Liver (tissue), 9 donors: ENCODE data around the gene DSCAML1. TPM values are rescaled to one million over a fixed set of nuclear protein-coding genes. Genes with fewer than 3 reads are reported as not detected.

Experiments
- DNase-seq: peaks from one replicate; pipeline ENCODE4 v3.0.0-alpha.2; 2017; ENCODE audit warnings: low spot score
- H3K27ac ChIP-seq, 2 donors: one replicate each; pipeline ENCODE4 v1.7.0; 2013; ENCODE audit warnings: inconsistent platforms in 2 of 2, low read length in 2 of 2, control low read depth in 1 of 2, low read depth in 1 of 2, mild to moderate bottlenecking in 1 of 2
- H3K27me3 ChIP-seq, 4 donors: one replicate each; pipeline versions ENCODE4 v1.6.1 to v1.7.0; 2013; ENCODE audit warnings: low read length in 3 of 4, inconsistent platforms in 1 of 4, mild to moderate bottlenecking in 1 of 4, moderate library complexity in 1 of 4; ENCODE audit not compliant: control insufficient read depth in 4 of 4, insufficient read depth in 4 of 4
- H3K36me3 ChIP-seq, 4 donors: one replicate each; pipeline versions ENCODE4 v1.6.1 to v1.7.0; 2013; ENCODE audit warnings: low read length in 3 of 4, mild to moderate bottlenecking in 3 of 4, low read depth in 1 of 4, moderate library complexity in 1 of 4; ENCODE audit not compliant: control insufficient read depth in 4 of 4, insufficient read depth in 3 of 4
- H3K4me1 ChIP-seq, 4 donors: one replicate each; pipeline versions ENCODE4 v1.6.1 to v1.7.0; 2013; ENCODE audit warnings: low read length in 3 of 4, mild to moderate bottlenecking in 3 of 4, moderate library complexity in 1 of 4; ENCODE audit not compliant: control insufficient read depth in 4 of 4, insufficient read depth in 4 of 4
- H3K4me3 ChIP-seq, 3 donors: one replicate each; pipeline versions ENCODE4 v1.6.1 to v1.7.0; 2013; ENCODE audit warnings: low read length in 3 of 3, control low read depth in 1 of 3, low read depth in 1 of 3, mild to moderate bottlenecking in 1 of 3
- H3K9ac ChIP-seq, 2 donors: one replicate each; pipeline ENCODE4 v1.7.0; 2013; ENCODE audit warnings: low read length in 2 of 2, mild to moderate bottlenecking in 2 of 2, moderate library complexity in 2 of 2, control low read depth in 1 of 2, low read depth in 1 of 2
- H3K9me3 ChIP-seq, 4 donors: one replicate each; pipeline versions ENCODE4 v1.6.1 to v1.7.0; 2013; ENCODE audit warnings: low read length in 3 of 4; ENCODE audit not compliant: control insufficient read depth in 4 of 4
- EGR1 ChIP-seq, 2 donors: IDR thresholded peaks; 2 replicates each; pipeline ENCODE4 v1.6.1; 2016 to 2018; ENCODE audit warnings: antibody characterized with exemption in 2 of 2, low read depth in 2 of 2
- FOXA2 ChIP-seq: IDR thresholded peaks from 2 replicates; pipeline ENCODE4 v1.6.1; 2016; ENCODE audit warnings: antibody characterized with exemption
- GABPA ChIP-seq, 2 donors: IDR thresholded peaks in 1 of 2; conservative IDR thresholded peaks in 1 of 2; 2 replicates each; pipeline ENCODE4 v1.6.1; 2016; ENCODE audit warnings: antibody characterized with exemption in 2 of 2, mild to moderate bottlenecking in 1 of 2, moderate library complexity in 1 of 2
- HNF4A ChIP-seq, 2 donors: conservative IDR thresholded peaks; 2 replicates each; pipeline ENCODE4 v1.6.1; 2016; ENCODE audit warnings: antibody characterized with exemption in 2 of 2, mild to moderate bottlenecking in 2 of 2
- JUND ChIP-seq, 2 donors: IDR thresholded peaks; 2 replicates each; pipeline ENCODE4 v1.6.1; 2016; ENCODE audit warnings: antibody characterized with exemption in 2 of 2
- RAD21 ChIP-seq, 2 donors: IDR thresholded peaks; 2 replicates each; pipeline ENCODE4 v1.6.1; 2016; ENCODE audit warnings: antibody characterized with exemption in 2 of 2, mild to moderate bottlenecking in 2 of 2
- RXRA ChIP-seq, 2 donors: IDR thresholded peaks; 2 replicates each; pipeline ENCODE4 v1.6.1; 2017 to 2018; ENCODE audit warnings: antibody characterized with exemption in 2 of 2, mild to moderate bottlenecking in 1 of 2
- TAF1 ChIP-seq: conservative IDR thresholded peaks from 2 replicates; pipeline ENCODE4 v1.6.1; 2016; ENCODE audit warnings: antibody characterized with exemption, mild to moderate bottlenecking
- YY1 ChIP-seq: IDR thresholded peaks from 2 replicates; pipeline ENCODE4 v1.6.1; 2016; ENCODE audit warnings: antibody characterized with exemption, mild to moderate bottlenecking
- WGBS: extraction: QIAGEN DNeasy Blood & Tissue Kit; methylation state at CpG from one replicate; pipeline ENCODE4 v1.1.7; 2013; 5-methylcytosine and 5-hydroxymethylcytosine counted together
- polyA plus RNA-seq, 2 donors: library from polyadenylated mRNA; stranded (reverse) in 1 of 2; unstranded in 1 of 2; fragments of 200-250 nt in 1 of 2; fragments of >200 nt in 1 of 2; fragmentation: Nextera tagmentation in 1 of 2; extraction: Ambion mirVana in 1 of 2; gene quantifications; one replicate each; pipeline versions ENCODE4 v1.2.1 to v1.2.3, GENCODE V29; 2013 to 2015
- total RNA-seq, 2 donors: library from RNA; depleted of rRNA; stranded (reverse); fragments of >200 nt; gene quantifications; one replicate each; pipeline ENCODE4 v1.2.3, GENCODE V29; 2014
- TF ChIP-seq, protein P1 (sequence below): IDR thresholded peaks from 2 replicates; pipeline ENCODE4 v1.6.1; 2016; ENCODE audit warnings: antibody characterized with exemption
- TF ChIP-seq, protein P2 (sequence below): IDR thresholded peaks from 2 replicates; pipeline ENCODE4 v1.6.1; 2016; ENCODE audit warnings: antibody characterized with exemption, mild to moderate bottlenecking
- TF ChIP-seq, protein P3 (sequence below): IDR thresholded peaks from 2 replicates; pipeline ENCODE4 v1.6.1; 2016; ENCODE audit warnings: antibody characterized with exemption
- TF ChIP-seq, protein P4 (sequence below): IDR thresholded peaks from 2 replicates; pipeline ENCODE4 v1.6.1; 2016; ENCODE audit warnings: antibody characterized with exemption
- TF ChIP-seq, protein P5 (sequence below): fragments of 150-350 bp; IDR thresholded peaks from 2 replicates; pipeline ENCODE4 v1.5.1; 2017; ENCODE audit warnings: improper control_type of control experiment, low read depth, low read length; ENCODE audit not compliant: missing input control
- donor health status: healthy.
- donor health status: healthy.
- donor health status: healthy.
- donor health status: healthy.
- donor health status: healthy.

The DSCAML1 gene
- total and polyA plus RNA-seq, 4 donors, result 0.07 to 0.42 (median 0.20) TPM

DNA sequence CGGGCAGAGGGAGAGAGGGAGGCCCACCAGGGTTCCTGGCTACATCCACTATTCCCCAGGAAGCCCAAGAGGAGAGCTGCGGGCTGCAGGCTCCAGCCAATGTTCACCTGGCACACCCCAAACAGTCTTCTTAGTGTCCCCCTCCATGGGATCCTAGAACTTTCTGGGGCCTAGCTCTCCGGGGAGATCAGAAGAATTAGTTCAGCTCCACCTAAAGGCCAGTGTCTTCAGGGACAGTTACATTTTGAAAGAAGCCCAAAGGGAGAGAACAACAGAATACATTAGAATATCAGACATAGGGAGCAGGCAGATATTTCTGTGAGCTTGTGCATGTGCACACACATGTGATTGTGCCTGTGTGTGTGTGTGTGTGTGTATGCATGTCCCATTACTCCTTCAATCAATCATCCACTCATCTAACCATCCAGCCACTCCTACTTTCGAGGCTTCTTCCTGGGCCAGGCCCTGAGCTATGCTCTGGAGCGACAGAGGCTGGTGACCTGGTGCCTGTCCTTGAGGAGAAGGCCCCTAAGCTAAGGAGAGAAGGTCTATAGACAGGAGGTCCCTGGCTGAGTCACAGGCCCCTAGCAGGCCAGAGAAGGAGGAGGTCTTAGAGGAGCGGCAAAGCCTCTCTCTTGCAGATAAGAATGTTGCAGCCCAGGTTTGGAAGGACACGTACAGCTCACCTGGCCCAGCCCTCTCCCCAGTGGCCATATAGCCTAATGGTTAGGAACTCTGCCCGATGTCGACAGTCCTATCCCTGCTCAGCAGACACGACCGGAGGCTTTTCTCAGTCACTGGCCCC, 165.5 kb downstream of the DSCAML1 start:
- Histone ChIP-seq H3K4me1 (no peaks in the 10 kb centered on the region), H3K27me3 (no peaks in the 10 kb centered on the region), H3K27ac (no peak overlapping the region), H3K36me3 (no peaks in the 10 kb centered on the region), H3K9ac (no peak overlapping the region), H3K9me3 (no peaks in the 10 kb centered on the region), H3K4me3 (no peak overlapping the region)
- TF ChIP-seq RAD21 (IDR thresholded peaks at IDR 0.05) (no peak), FOXA2 (no peak), YY1 (no peak), JUND (IDR thresholded peaks at IDR 0.05) (no peak), GABPA (IDR thresholded peaks at IDR 0.05 in 1 of 2, conservative IDR thresholded peaks at IDR 0.05 in 1 of 2) (no peak), RXRA (IDR thresholded peaks at IDR 0.05) (no peak)
- TF ChIP-seq, protein P1, sequence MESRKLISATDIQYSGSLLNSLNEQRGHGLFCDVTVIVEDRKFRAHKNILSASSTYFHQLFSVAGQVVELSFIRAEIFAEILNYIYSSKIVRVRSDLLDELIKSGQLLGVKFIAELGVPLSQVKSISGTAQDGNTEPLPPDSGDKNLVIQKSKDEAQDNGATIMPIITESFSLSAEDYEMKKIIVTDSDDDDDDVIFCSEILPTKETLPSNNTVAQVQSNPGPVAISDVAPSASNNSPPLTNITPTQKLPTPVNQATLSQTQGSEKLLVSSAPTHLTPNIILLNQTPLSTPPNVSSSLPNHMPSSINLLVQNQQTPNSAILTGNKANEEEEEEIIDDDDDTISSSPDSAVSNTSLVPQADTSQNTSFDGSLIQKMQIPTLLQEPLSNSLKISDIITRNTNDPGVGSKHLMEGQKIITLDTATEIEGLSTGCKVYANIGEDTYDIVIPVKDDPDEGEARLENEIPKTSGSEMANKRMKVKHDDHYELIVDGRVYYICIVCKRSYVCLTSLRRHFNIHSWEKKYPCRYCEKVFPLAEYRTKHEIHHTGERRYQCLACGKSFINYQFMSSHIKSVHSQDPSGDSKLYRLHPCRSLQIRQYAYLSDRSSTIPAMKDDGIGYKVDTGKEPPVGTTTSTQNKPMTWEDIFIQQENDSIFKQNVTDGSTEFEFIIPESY, result no peak
- TF ChIP-seq, protein P2, sequence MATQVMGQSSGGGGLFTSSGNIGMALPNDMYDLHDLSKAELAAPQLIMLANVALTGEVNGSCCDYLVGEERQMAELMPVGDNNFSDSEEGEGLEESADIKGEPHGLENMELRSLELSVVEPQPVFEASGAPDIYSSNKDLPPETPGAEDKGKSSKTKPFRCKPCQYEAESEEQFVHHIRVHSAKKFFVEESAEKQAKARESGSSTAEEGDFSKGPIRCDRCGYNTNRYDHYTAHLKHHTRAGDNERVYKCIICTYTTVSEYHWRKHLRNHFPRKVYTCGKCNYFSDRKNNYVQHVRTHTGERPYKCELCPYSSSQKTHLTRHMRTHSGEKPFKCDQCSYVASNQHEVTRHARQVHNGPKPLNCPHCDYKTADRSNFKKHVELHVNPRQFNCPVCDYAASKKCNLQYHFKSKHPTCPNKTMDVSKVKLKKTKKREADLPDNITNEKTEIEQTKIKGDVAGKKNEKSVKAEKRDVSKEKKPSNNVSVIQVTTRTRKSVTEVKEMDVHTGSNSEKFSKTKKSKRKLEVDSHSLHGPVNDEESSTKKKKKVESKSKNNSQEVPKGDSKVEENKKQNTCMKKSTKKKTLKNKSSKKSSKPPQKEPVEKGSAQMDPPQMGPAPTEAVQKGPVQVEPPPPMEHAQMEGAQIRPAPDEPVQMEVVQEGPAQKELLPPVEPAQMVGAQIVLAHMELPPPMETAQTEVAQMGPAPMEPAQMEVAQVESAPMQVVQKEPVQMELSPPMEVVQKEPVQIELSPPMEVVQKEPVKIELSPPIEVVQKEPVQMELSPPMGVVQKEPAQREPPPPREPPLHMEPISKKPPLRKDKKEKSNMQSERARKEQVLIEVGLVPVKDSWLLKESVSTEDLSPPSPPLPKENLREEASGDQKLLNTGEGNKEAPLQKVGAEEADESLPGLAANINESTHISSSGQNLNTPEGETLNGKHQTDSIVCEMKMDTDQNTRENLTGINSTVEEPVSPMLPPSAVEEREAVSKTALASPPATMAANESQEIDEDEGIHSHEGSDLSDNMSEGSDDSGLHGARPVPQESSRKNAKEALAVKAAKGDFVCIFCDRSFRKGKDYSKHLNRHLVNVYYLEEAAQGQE, result no peak
- TF ChIP-seq, protein P3, sequence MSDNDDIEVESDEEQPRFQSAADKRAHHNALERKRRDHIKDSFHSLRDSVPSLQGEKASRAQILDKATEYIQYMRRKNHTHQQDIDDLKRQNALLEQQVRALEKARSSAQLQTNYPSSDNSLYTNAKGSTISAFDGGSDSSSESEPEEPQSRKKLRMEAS, result no peak
- TF ChIP-seq, protein P4, sequence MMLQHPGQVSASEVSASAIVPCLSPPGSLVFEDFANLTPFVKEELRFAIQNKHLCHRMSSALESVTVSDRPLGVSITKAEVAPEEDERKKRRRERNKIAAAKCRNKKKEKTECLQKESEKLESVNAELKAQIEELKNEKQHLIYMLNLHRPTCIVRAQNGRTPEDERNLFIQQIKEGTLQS, result no peak
- no peak for DNase-seq
- 92% methylated on average over 11 of the region's 11 CpGs for WGBS

DNA sequence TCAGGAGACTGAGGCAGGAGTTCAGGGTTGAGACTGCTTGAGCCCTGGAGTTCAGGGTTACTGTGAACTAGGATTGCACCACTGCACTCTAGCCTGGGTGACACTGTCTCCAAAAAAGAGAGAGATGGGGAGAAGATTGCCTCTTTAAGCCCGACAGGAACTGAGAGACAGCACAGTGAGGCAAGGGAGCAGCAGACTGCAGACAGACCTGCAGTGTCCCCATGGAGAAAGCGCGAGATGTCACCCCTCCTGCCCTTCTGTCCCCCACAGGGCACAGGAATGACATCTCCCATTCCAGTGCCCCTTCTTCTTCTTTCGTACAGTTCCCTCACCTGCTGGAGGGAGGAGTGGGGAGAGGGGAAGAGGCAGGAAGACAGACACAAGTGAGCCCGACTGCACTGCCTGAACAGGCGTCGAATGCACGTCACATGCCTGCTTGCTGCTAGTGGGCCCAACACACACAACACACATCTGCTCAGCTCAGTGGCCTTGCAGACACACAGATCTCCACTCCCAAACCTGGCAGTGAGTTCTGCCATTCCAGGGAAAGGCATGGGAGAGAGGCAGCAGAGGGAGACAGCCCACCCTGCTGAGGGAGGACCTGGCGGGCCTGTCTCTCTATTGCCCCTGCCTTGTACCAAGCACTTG, 167.0 kb downstream of the DSCAML1 start:
- TF ChIP-seq HNF4A (conservative IDR thresholded peaks at IDR 0.05) (no peak), TAF1 (no peak), JUND (IDR thresholded peaks at IDR 0.05) (no peak), FOXA2 (no peak), EGR1 (IDR thresholded peaks at IDR 0.05; ENCODE audit: low read depth in 2 of 2) (no peak), RAD21 (IDR thresholded peaks at IDR 0.05) (no peak)
- TF ChIP-seq, protein P5, sequence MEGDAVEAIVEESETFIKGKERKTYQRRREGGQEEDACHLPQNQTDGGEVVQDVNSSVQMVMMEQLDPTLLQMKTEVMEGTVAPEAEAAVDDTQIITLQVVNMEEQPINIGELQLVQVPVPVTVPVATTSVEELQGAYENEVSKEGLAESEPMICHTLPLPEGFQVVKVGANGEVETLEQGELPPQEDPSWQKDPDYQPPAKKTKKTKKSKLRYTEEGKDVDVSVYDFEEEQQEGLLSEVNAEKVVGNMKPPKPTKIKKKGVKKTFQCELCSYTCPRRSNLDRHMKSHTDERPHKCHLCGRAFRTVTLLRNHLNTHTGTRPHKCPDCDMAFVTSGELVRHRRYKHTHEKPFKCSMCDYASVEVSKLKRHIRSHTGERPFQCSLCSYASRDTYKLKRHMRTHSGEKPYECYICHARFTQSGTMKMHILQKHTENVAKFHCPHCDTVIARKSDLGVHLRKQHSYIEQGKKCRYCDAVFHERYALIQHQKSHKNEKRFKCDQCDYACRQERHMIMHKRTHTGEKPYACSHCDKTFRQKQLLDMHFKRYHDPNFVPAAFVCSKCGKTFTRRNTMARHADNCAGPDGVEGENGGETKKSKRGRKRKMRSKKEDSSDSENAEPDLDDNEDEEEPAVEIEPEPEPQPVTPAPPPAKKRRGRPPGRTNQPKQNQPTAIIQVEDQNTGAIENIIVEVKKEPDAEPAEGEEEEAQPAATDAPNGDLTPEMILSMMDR, result no peak
- TF ChIP-seq, protein P1, result no peak
- TF ChIP-seq, protein P4, result no peak
- TF ChIP-seq, protein P3, result no peak
- H3K4me3 ChIP-seq, result no peak overlapping the region
- DNase-seq, result no peak
- H3K4me1 ChIP-seq, result no peaks in the 10 kb centered on the region
- H3K9me3 ChIP-seq, result no peaks in the 10 kb centered on the region
- no peak overlapping the region for H3K9ac ChIP-seq
- 94% methylated on average over 9 of the region's 9 CpGs for WGBS
- H3K36me3 ChIP-seq, result no peaks in the 10 kb centered on the region
- H3K27ac ChIP-seq, result no peak overlapping the region
- H3K27me3 ChIP-seq, result no peaks in the 10 kb centered on the region
